ENCODE results near the gene SLC6A15. TPM values are rescaled to one million over a fixed set of nuclear protein-coding genes. Genes with fewer than 3 reads are reported as not detected.

The SLC6A15 gene
- polyA plus RNA-seq, 3 donors from 2014 or later, result not detected

GRCh38 chr12:84811291-84811690, 101.3 kb downstream of the SLC6A15 start:
- no peak overlapping the region for H3K4me3 Mint-ChIP-seq
- H3K9me3 Mint-ChIP-seq, result peaks cover 0 to 10% (median 5%) of the 10 kb centered on the region in 6 donors
- H3K27ac Mint-ChIP-seq, result no peak overlapping the region
- DNase-seq, result no peak
- H3K4me1 Mint-ChIP-seq, result no peaks in the 10 kb centered on the region
- H3K27me3 Mint-ChIP-seq (ENCODE audit: low read depth in 3 of 3), result no peaks in the 10 kb centered on the region
- no peaks in the 10 kb centered on the region for H3K36me3 Mint-ChIP-seq

- H3K27me3 Mint-ChIP-seq (ENCODE audit: low read depth in 3 of 3), result no peaks in the 10 kb centered on the region
- no peaks in the 10 kb centered on the region for H3K4me1 Mint-ChIP-seq
- no peak overlapping the region for H3K4me3 Mint-ChIP-seq
- DNase-seq, result no peak
- peaks cover 1 to 11% (median 5%) of the 10 kb centered on the region in 6 donors for H3K9me3 Mint-ChIP-seq
- H3K36me3 Mint-ChIP-seq, result no peaks in the 10 kb centered on the region
- no peak overlapping the region for H3K27ac Mint-ChIP-seq
Observed at GRCh38 chr12:84810611-84811010, 102.0 kb downstream of the SLC6A15 start.

Other genes starting within 250 kb of the SLC6A15 start
- gene TSPAN19, start 123.5 kb upstream of the SLC6A15 start, polyA plus RNA-seq, result not detected
- not detected for gene LRRIQ1, start 123.6 kb upstream of the SLC6A15 start, polyA plus RNA-seq

Measured in immature natural killer cell (primary cell).